Loucy (cell line): ENCODE results near the gene ABCA3.

Experiments used
- H2AFZ ChIP-seq: fragments of 200-600 bp; sonication (generic); 2 replicates; pipeline ENCODE4 v1.6.0; 2016; ENCODE audit warnings: antibody characterized with exemption, mild to moderate bottlenecking, low read length, moderate library complexity
- H3F3A ChIP-seq: fragments of 200-600 bp; 2 replicates; pipeline ENCODE4 v1.6.0; 2016; ENCODE audit warnings: antibody characterized with exemption, low read depth, mild to moderate bottlenecking
- H3K27me3 ChIP-seq: fragments of 200-600 bp; sonication (generic); 2 replicates; pipeline ENCODE4 v1.6.1; 2014; ENCODE audit warnings: low read length, mild to moderate bottlenecking; ENCODE audit not compliant: insufficient read depth, poor library complexity, severe bottlenecking
- H3K36me3 ChIP-seq: fragments of 200-600 bp; sonication (generic); 2 replicates; pipeline ENCODE4 v1.6.1; 2016; ENCODE audit warnings: low read length; ENCODE audit not compliant: insufficient read depth
- H3K4me1 ChIP-seq: fragments of 200-600 bp; sonication (generic); 2 replicates; pipeline ENCODE4 v1.5.1; 2014; ENCODE audit warnings: low read length, mild to moderate bottlenecking; ENCODE audit not compliant: insufficient read depth, poor library complexity, severe bottlenecking
- H3K4me2 ChIP-seq: fragments of 200-600 bp; sonication (generic); 2 replicates; pipeline ENCODE4 v1.6.0; 2014; ENCODE audit warnings: antibody characterized with exemption, low read length, low read depth, mild to moderate bottlenecking; ENCODE audit not compliant: poor library complexity, severe bottlenecking
- H3K4me3 ChIP-seq: fragments of 200-600 bp; sonication (generic); 2 replicates; pipeline ENCODE4 v1.5.1; 2014; ENCODE audit warnings: low read length, mild to moderate bottlenecking, mixed read lengths; ENCODE audit not compliant: poor library complexity, severe bottlenecking
- H3K79me2 ChIP-seq: fragments of 200-600 bp; sonication (generic); 2 replicates; pipeline ENCODE4 v1.6.1; 2014; ENCODE audit warnings: low read length; ENCODE audit not compliant: insufficient read depth
- H3K9ac ChIP-seq: fragments of 200-600 bp; sonication (generic); 2 replicates; pipeline ENCODE4 v1.6.0; 2014; ENCODE audit warnings: mild to moderate bottlenecking, low read depth, low read length, moderate library complexity; ENCODE audit not compliant: poor library complexity, severe bottlenecking
- H3K9me2 ChIP-seq: fragments of 200-600 bp; sonication (generic); replicated peaks from 2 replicates; pipeline ENCODE4 v1.6.1; 2016; ENCODE audit warnings: low read depth, low read length, mixed read lengths
- H3K9me3 ChIP-seq: fragments of 200-600 bp; sonication (generic); 2 replicates; pipeline ENCODE4 v1.6.1; 2014; ENCODE audit warnings: mild to moderate bottlenecking, antibody characterized with exemption, low read length, low read depth; ENCODE audit not compliant: insufficient read depth
- H4K20me1 ChIP-seq: fragments of 200-600 bp; sonication (generic); 2 replicates; pipeline ENCODE4 v1.6.0; 2014; ENCODE audit warnings: antibody characterized with exemption, low read length, mild to moderate bottlenecking; ENCODE audit not compliant: insufficient read depth, poor library complexity, severe bottlenecking
- EZH2phosphoT487 ChIP-seq: fragments of 200-600 bp; IDR thresholded peaks from 2 replicates; pipeline ENCODE4 v1.6.1; 2018; ENCODE audit warnings: antibody characterized with exemption, mild to moderate bottlenecking, moderate library complexity, borderline replicate concordance
- TF ChIP-seq, protein P1 (sequence below): fragments of 200-600 bp; sonication (generic); conservative IDR thresholded peaks from 2 replicates; pipeline ENCODE4 v1.5.1; 2014; ENCODE audit warnings: mild to moderate bottlenecking, antibody characterized with exemption, low read length

Gene ABCA3

DNA sequence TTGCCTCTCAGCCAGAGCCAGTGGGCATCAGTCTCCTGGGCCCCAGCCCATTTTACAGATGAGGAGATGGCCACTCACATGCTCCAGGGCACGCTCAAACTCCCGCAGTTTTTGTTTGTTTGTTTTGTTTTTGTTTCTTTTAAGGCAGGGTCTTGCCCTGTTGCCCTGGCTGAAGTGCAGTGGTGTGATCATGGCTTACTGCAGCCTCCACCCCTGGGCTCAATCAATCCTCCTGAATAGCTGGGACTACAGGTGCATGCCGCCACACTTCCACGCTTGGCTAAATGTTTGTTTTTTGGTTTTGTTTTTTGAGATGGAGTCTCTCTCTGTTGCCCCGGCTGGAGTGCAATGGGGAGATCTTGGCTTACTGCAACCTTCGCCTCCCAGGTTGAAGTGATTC, 113.6 kb downstream of the ABCA3 start:
- H3K9ac ChIP-seq, result no peak overlapping the region
- H3K79me2 ChIP-seq, result peaks cover 41% of the 10 kb centered on the region
- H4K20me1 ChIP-seq, result peaks cover 3% of the 10 kb centered on the region

DNA sequence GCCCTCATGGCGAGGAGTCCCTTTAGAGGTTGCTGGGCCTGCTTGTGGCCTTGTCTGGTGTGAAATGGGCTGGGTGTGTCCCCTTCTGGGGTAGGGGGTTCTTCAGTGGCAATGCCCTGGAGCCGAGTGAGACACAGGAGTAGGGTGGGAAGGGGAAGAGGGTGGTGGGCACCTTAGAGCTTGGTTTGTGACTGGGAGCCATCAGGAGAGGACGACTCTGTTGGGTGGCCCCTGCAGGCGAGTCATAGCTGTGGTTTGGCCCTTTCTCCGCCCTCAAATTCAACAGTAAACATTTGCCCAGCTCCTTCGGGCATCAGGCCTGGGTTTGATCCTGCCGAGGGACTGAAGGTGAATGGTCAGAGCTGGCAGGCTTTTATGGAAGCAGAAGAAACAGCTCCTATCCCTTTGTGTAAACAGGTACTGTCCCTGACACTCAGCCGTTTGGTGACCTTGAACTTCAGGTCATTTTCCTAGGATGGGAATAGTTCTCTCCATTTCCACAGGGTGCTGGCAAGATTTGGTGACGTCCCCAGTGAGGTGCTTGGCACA, 114.2 kb downstream of the ABCA3 start:
- no peak overlapping the region for H3K9ac ChIP-seq
- H3K4me2 ChIP-seq, result peak overlapping the region; percentile 79
- peaks cover 41% of the 10 kb centered on the region for H3K79me2 ChIP-seq
- no peaks in the 10 kb centered on the region for H3K9me2 ChIP-seq
- no peaks in the 10 kb centered on the region for H3K4me1 ChIP-seq
- H3K4me3 ChIP-seq, result peak overlapping the region; percentile 38
- TF ChIP-seq, protein P1, sequence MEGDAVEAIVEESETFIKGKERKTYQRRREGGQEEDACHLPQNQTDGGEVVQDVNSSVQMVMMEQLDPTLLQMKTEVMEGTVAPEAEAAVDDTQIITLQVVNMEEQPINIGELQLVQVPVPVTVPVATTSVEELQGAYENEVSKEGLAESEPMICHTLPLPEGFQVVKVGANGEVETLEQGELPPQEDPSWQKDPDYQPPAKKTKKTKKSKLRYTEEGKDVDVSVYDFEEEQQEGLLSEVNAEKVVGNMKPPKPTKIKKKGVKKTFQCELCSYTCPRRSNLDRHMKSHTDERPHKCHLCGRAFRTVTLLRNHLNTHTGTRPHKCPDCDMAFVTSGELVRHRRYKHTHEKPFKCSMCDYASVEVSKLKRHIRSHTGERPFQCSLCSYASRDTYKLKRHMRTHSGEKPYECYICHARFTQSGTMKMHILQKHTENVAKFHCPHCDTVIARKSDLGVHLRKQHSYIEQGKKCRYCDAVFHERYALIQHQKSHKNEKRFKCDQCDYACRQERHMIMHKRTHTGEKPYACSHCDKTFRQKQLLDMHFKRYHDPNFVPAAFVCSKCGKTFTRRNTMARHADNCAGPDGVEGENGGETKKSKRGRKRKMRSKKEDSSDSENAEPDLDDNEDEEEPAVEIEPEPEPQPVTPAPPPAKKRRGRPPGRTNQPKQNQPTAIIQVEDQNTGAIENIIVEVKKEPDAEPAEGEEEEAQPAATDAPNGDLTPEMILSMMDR, result no peak
- no peak for TF ChIP-seq EZH2phosphoT487
- H4K20me1 ChIP-seq, result peaks cover 3% of the 10 kb centered on the region
- no peaks in the 10 kb centered on the region for H3K9me3 ChIP-seq
- no peak overlapping the region for H2AFZ ChIP-seq
- H3F3A ChIP-seq, result no peaks in the 10 kb centered on the region
- no peaks in the 10 kb centered on the region for H3K27me3 ChIP-seq
- H3K36me3 ChIP-seq, result no peaks in the 10 kb centered on the region

More for the DNA sequence above, 113.6 kb downstream of the ABCA3 start:
- Histone ChIP-seq H3K4me2 (peak overlapping the region; percentile 79), H3K9me3 (no peaks in the 10 kb centered on the region), H3K4me1 (no peaks in the 10 kb centered on the region), H3K27me3 (no peaks in the 10 kb centered on the region), H3K36me3 (no peaks in the 10 kb centered on the region), H3K9me2 (no peaks in the 10 kb centered on the region), H3K4me3 (no peak overlapping the region), H3F3A (no peaks in the 10 kb centered on the region), H2AFZ (no peak overlapping the region)
- TF ChIP-seq, protein P1, result no peak
- TF ChIP-seq EZH2phosphoT487, result no peak
